AG04450 (cell line): ENCODE measurements around the gene TRPC4AP. TPM values are rescaled to one million over a fixed set of nuclear protein-coding genes. Genes with fewer than 3 reads are reported as not detected.

Source experiments
- CTCF ChIA-PET: fragments of 300-600, 350-600 bp; formaldehyde crosslinking; extraction: SDS; loops from one replicate; lab custom pipeline; 2022; ENCODE audit warnings: antibody characterized with exemption, inconsistent platforms; lab: Charles Lee
- POLR2A ChIA-PET: fragments of 350-600 bp; formaldehyde crosslinking; extraction: SDS; loops from one replicate; lab custom pipeline; 2021; ENCODE audit warnings: antibody characterized with exemption, inconsistent platforms; lab: Yijun Ruan, JAX
- DNase-seq: peaks from one replicate; pipeline ENCODE4 v3.0.0-alpha.2; 2011; ENCODE audit warnings: low read depth, low spot score
- H3K27ac ChIP-seq: one replicate; pipeline ENCODE4 v1.5.1; 2012; ENCODE audit warnings: low read depth, low read length, control low read depth
- H3K27me3 ChIP-seq: one replicate; pipeline ENCODE4 v1.6.0; 2012; ENCODE audit warnings: low read length; ENCODE audit not compliant: control insufficient read depth, insufficient read depth
- H3K4me3 ChIP-seq: 2 replicates; pipeline ENCODE4 v1.5.1; 2011; ENCODE audit warnings: mild to moderate bottlenecking, low read depth, low read length, control low read depth
- H3K9me3 ChIP-seq: 2 replicates; pipeline ENCODE4 v1.5.1; 2012; ENCODE audit warnings: low read length; ENCODE audit not compliant: control insufficient read depth, insufficient read depth
- polyA plus RNA-seq: library from polyadenylated mRNA; depleted of rRNA; stranded (reverse); fragments of >200 nt; gene quantifications from 2 replicates; pipeline ENCODE4 v1.2.3, GENCODE V29; 2011
- TF ChIP-seq, protein P1 (sequence below): IDR thresholded peaks from 2 replicates; pipeline ENCODE4 v1.5.1; 2011; ENCODE audit warnings: low read depth, low read length, control low read depth, inconsistent platforms

TRPC4AP gene
- polyA plus RNA-seq, 1 experiment: 85.4 TPM

- CTCF ChIA-PET: no interaction called here
- Histone ChIP-seq H3K4me3 (no peak overlapping the region), H3K9me3 (no peaks in the 10 kb centered on the region), H3K27me3 (no peaks in the 10 kb centered on the region), H3K27ac (no peak overlapping the region)
- POLR2A ChIA-PET: interaction anchor here (0.6 kb wide), 1 partner anchor 123 kb away, joined by 9 read pairs; no protein-coding TSS in a partner anchor
- no peak for DNase-seq
- TF ChIP-seq, protein P1, sequence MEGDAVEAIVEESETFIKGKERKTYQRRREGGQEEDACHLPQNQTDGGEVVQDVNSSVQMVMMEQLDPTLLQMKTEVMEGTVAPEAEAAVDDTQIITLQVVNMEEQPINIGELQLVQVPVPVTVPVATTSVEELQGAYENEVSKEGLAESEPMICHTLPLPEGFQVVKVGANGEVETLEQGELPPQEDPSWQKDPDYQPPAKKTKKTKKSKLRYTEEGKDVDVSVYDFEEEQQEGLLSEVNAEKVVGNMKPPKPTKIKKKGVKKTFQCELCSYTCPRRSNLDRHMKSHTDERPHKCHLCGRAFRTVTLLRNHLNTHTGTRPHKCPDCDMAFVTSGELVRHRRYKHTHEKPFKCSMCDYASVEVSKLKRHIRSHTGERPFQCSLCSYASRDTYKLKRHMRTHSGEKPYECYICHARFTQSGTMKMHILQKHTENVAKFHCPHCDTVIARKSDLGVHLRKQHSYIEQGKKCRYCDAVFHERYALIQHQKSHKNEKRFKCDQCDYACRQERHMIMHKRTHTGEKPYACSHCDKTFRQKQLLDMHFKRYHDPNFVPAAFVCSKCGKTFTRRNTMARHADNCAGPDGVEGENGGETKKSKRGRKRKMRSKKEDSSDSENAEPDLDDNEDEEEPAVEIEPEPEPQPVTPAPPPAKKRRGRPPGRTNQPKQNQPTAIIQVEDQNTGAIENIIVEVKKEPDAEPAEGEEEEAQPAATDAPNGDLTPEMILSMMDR: no peak
Measured at GRCh38 chr20:35027301-35027700, 65.3 kb downstream of the TRPC4AP start.

DNA sequence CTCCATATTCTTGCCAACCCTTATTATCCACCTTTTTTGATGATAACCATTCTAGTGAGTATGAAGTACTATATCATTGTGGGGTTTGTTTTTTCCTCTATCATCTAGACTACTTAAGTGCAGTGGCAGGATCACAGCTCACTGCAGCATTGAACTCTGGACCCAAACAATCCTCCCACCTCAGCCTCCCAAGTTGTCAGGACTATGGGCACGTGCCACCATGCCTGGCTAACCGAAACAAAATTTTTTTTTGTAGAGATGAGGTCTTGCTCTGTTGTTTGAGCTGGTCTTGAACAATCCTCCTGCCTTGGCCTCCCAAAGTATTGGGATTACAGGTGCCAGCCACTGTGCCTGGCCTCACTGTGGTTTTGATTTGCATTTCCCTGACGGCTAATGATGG, 67.5 kb downstream of the TRPC4AP start:
- DNase-seq: no peak
- Histone ChIP-seq H3K27ac (no peak overlapping the region), H3K9me3 (no peaks in the 10 kb centered on the region), H3K4me3 (no peak overlapping the region), H3K27me3 (no peaks in the 10 kb centered on the region)
- POLR2A ChIA-PET: no interaction called here
- TF ChIP-seq, protein P1: no peak
- CTCF ChIA-PET: no interaction called here

DNA sequence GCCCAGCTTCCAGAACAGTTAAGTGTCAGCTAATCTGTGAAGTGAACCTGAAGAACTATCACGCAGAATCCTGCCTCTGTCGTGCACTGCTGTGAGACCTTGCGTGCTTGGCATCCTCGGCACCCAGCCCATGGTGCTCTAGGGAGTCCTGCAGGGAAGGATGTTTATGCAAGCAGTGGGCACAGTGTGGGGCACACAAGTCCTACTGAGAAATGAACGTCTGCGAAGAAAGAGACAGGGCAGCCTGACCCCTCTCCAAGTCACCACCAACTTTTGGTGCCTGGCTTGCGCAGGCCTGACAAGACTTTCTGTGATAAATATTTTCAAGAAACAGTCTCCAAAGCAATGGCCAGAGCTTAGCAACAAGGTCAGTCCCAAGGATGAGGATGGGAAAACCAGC, 69.0 kb downstream of the TRPC4AP start:
- TF ChIP-seq, protein P1: no peak
- ChIA-PET POLR2A (interaction anchor here (0.7 kb wide), 1 partner anchor 16 kb away, joined by 3 read pairs; no protein-coding TSS in a partner anchor), CTCF (no interaction called here)
- Histone ChIP-seq H3K9me3 (no peaks in the 10 kb centered on the region), H3K27ac (no peak overlapping the region), H3K27me3 (no peaks in the 10 kb centered on the region), H3K4me3 (no peak overlapping the region)
- DNase-seq: no peak

GRCh38 chr20:35021831-35022230, 70.8 kb downstream of the TRPC4AP start:
- TF ChIP-seq, protein P1: no peak
- CTCF ChIA-PET: no interaction called here
- no peaks in the 10 kb centered on the region for H3K27me3 ChIP-seq
- H3K4me3 ChIP-seq: no peak overlapping the region
- POLR2A ChIA-PET: no interaction called here
- no peaks in the 10 kb centered on the region for H3K9me3 ChIP-seq
- H3K27ac ChIP-seq: no peak overlapping the region
- DNase-seq: no peak

DNA sequence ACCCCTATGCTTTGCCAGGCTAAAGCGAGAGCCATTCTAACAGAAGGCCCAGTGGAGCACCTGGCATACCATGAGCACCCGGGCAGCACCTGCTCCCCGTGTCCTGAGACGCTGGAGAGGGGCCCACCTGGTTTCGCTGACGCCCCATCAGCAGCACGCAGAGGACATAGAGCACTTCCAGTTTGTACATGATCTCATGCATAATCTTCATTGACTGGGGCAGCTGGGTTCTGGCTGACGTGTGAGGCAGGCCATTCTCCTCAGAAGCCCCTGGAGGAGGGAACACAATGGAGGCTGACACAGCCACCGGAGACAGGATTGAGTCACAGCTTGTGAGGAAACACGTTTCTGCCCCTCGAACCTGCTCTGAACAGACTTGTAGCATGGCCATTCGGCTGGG, 71.5 kb downstream of the TRPC4AP start:
- CTCF ChIA-PET: no interaction called here
- Histone ChIP-seq H3K9me3 (no peaks in the 10 kb centered on the region), H3K4me3 (no peak overlapping the region), H3K27me3 (no peaks in the 10 kb centered on the region), H3K27ac (no peak overlapping the region)
- POLR2A ChIA-PET: interaction anchor here (0.5 kb wide), 1 partner anchor 16 kb away, joined by 5 read pairs; no protein-coding TSS in a partner anchor
- DNase-seq: no peak
- TF ChIP-seq, protein P1: no peak
